HepG2 (cell line): ENCODE results near the gene RPTOR. TPM values are rescaled to one million over a fixed set of nuclear protein-coding genes. Genes with fewer than 3 reads are reported as not detected.

Experiments used
- CCDC6 ChIP-seq: sonication (generic); formaldehyde crosslinking; IDR thresholded peaks from 2 replicates; pipeline ENCODE4 v1.8.1; 2022; ENCODE audit warnings: mild to moderate bottlenecking, missing genetic modification reagents, moderate library complexity
- GATA4 ChIP-seq: sonication (generic); IDR thresholded peaks from 2 replicates; pipeline ENCODE4 v1.6.1; 2016; ENCODE audit warnings: antibody characterized with exemption, low read depth, borderline replicate concordance
- GATAD2A ChIP-seq: IDR thresholded peaks from 2 replicates; pipeline ENCODE4 v1.6.1; 2016
- GZF1 ChIP-seq: sonication (generic); formaldehyde crosslinking; IDR thresholded peaks from 2 replicates; pipeline ENCODE4 v1.5.1; 2020; ENCODE audit warnings: mild to moderate bottlenecking, missing genetic modification reagents
- KDM2A ChIP-seq: sonication (generic); formaldehyde crosslinking; IDR thresholded peaks from 2 replicates; pipeline ENCODE4 v1.4.0; 2020; ENCODE audit warnings: low read depth, missing genetic modification reagents, borderline replicate concordance
- MYNN ChIP-seq: sonication (generic); formaldehyde crosslinking; IDR thresholded peaks from 2 replicates; pipeline ENCODE4 v1.4.0; 2020; ENCODE audit warnings: mild to moderate bottlenecking, low read depth, missing genetic modification reagents
- PAF1 ChIP-seq: IDR thresholded peaks from 2 replicates; pipeline ENCODE4 v1.6.1; 2016; ENCODE audit warnings: missing genetic modification reagents, missing compliant biosample characterization
- RNF2 ChIP-seq: fragments of 450-650 bp; conservative IDR thresholded peaks from 2 replicates; pipeline ENCODE4 v1.6.1; 2016; ENCODE audit warnings: low read depth
- TAF15 ChIP-seq: fragments of 200-400 bp; formaldehyde crosslinking; IDR thresholded peaks from one replicate; pipeline ENCODE4 v1.6.1; 2018; ENCODE audit warnings: mild to moderate bottlenecking, low read depth, low read length; ENCODE audit not compliant: poor library complexity, severe bottlenecking
- THAP11 ChIP-seq: IDR thresholded peaks from 2 replicates; pipeline ENCODE4 v1.6.1; 2016; ENCODE audit warnings: missing biosample characterization, missing genetic modification reagents
- ZC3H4 ChIP-seq: sonication (generic); formaldehyde crosslinking; IDR thresholded peaks from 2 replicates; pipeline ENCODE4 v1.4.0; 2020; ENCODE audit warnings: missing genetic modification reagents, borderline replicate concordance
- ZFP62 ChIP-seq: sonication (generic); formaldehyde crosslinking; IDR thresholded peaks from 2 replicates; pipeline ENCODE4 v1.4.0; 2020; ENCODE audit warnings: missing genetic modification reagents
- ZNF343 ChIP-seq: sonication (generic); formaldehyde crosslinking; IDR thresholded peaks from 2 replicates; pipeline ENCODE4 v1.4.0; 2020; ENCODE audit warnings: mild to moderate bottlenecking, missing genetic modification reagents
- ZNF549 ChIP-seq: sonication (generic); formaldehyde crosslinking; IDR thresholded peaks from 2 replicates; pipeline ENCODE4 v1.5.0; 2020; ENCODE audit warnings: missing genetic modification reagents
- ZNF746 ChIP-seq: sonication (generic); formaldehyde crosslinking; IDR thresholded peaks from 2 replicates; pipeline ENCODE4 v1.8.0; 2022; ENCODE audit warnings: mild to moderate bottlenecking, missing genetic modification reagents
- polyA plus RNA-seq, 8 experiments: library from polyadenylated mRNA; depleted of rRNA in 3 of 8; stranded (reverse) in 7 of 8; unstranded in 1 of 8; fragments of >200 nt; fragmentation: Illumina TruSeq in 4 of 8; extraction: Trizol in 4 of 8; gene quantifications; 2 replicates each; pipeline versions ENCODE4 v1.2.1 to v1.2.3, GENCODE V29; 2011 to 2016; ENCODE audit warnings: low read depth in 4 of 8, missing spikeins in 1 of 8, mixed read lengths in 1 of 8; ENCODE audit not compliant: insufficient read depth in 1 of 8
- total RNA-seq, 5 experiments: library from RNA; depleted of rRNA; stranded (reverse); fragments of >200 nt; fragmentation: Illumina TruSeq; extraction: Trizol; gene quantifications; 2 replicates each; pipeline ENCODE4 v1.2.3, GENCODE V29; 2016; ENCODE audit warnings: low read depth in 1 of 5
- TF ChIP-seq, protein P1 (sequence below), 2 experiments: IDR thresholded peaks; 2 replicates each; pipeline ENCODE4 v1.6.1; 2011 to 2012; ENCODE audit warnings: low read length in 2 of 2, borderline replicate concordance in 1 of 2, low read depth in 1 of 2, mild to moderate bottlenecking in 1 of 2, moderate library complexity in 1 of 2
- TF ChIP-seq, protein P2 (sequence below): sonication (generic); formaldehyde crosslinking; IDR thresholded peaks from 2 replicates; pipeline ENCODE4 v1.4.0; 2020; ENCODE audit warnings: missing genetic modification reagents
- TF ChIP-seq, protein P3 (sequence below): sonication (generic); formaldehyde crosslinking; IDR thresholded peaks from 2 replicates; pipeline ENCODE4 v1.4.0; 2020; ENCODE audit warnings: mild to moderate bottlenecking, low read depth, missing genetic modification reagents
- TF ChIP-seq, protein P4 (sequence below): sonication (generic); formaldehyde crosslinking; IDR thresholded peaks from 2 replicates; pipeline ENCODE4 v1.5.0; 2020; ENCODE audit warnings: mild to moderate bottlenecking, missing genetic modification reagents

The RPTOR gene
- total and polyA plus RNA-seq, 2 of the 13 experiments (the other 11 are each of a cell fraction or from before 2014, with no cell fraction given): 6.6 to 25.3 TPM

DNA sequence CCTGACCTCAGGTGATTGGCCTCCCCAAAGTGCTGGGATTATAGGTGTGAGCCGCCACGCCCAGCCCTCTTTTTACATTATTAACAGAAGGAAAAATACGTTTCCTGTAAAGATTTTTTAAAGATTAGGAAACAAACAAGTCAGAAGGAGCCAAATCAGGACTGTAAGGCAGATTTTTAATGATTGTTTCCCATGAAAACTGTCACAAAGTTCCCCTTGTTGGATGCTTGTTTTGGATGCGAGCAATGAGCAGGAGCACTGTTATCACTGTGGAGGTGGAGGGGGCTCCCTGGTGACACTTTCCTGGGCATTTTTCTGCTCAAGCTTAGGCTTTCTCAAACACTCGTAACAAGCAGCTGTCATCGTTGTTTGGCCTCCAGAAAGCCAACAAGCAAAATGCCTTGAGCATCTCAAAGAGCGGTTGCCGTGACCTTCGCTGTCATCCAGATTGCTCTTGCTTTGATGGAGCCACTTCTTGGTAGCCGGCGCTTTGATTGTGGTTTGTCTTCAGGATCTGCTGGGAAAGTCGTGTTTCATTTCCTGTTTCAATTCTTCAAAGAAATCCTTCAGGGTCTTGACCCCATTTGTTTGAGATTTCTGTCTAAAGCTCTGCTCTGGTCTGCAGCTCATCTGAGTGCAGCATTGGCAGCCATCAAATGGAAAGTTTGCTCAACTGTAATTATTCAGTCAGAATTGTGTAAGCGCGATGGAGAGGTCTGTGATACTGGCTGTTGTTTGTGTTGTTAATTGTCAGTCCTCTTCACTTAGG, 128.7 kb downstream of the RPTOR start (continued):
- TF ChIP-seq, protein P1, sequence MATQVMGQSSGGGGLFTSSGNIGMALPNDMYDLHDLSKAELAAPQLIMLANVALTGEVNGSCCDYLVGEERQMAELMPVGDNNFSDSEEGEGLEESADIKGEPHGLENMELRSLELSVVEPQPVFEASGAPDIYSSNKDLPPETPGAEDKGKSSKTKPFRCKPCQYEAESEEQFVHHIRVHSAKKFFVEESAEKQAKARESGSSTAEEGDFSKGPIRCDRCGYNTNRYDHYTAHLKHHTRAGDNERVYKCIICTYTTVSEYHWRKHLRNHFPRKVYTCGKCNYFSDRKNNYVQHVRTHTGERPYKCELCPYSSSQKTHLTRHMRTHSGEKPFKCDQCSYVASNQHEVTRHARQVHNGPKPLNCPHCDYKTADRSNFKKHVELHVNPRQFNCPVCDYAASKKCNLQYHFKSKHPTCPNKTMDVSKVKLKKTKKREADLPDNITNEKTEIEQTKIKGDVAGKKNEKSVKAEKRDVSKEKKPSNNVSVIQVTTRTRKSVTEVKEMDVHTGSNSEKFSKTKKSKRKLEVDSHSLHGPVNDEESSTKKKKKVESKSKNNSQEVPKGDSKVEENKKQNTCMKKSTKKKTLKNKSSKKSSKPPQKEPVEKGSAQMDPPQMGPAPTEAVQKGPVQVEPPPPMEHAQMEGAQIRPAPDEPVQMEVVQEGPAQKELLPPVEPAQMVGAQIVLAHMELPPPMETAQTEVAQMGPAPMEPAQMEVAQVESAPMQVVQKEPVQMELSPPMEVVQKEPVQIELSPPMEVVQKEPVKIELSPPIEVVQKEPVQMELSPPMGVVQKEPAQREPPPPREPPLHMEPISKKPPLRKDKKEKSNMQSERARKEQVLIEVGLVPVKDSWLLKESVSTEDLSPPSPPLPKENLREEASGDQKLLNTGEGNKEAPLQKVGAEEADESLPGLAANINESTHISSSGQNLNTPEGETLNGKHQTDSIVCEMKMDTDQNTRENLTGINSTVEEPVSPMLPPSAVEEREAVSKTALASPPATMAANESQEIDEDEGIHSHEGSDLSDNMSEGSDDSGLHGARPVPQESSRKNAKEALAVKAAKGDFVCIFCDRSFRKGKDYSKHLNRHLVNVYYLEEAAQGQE (IDR thresholded peaks at IDR 0.05; ENCODE audit: borderline replicate concordance in 1 of 2, low read depth in 1 of 2, low read length in 2 of 2): no peak
- TF ChIP-seq MYNN (CRISPR knock-in tag) (no peak), RNF2 (no peak), ZNF343 (CRISPR knock-in tag) (no peak), ZNF549 (CRISPR knock-in tag) (no peak), ZFP62 (no peak), GATA4 (peak; percentile 78; the same call in 1 of the 2 replicates), GZF1 (no peak), ZNF746 (no peak), THAP11 (CRISPR knock-in tag) (peak; percentile 57), GATAD2A (CRISPR knock-in tag) (peak; percentile 97), CCDC6 (no peak), ZC3H4 (CRISPR knock-in tag) (no peak), PAF1 (CRISPR knock-in tag) (no peak), TAF15 (no peak), KDM2A (CRISPR knock-in tag) (no peak)
- TF ChIP-seq, protein P2, sequence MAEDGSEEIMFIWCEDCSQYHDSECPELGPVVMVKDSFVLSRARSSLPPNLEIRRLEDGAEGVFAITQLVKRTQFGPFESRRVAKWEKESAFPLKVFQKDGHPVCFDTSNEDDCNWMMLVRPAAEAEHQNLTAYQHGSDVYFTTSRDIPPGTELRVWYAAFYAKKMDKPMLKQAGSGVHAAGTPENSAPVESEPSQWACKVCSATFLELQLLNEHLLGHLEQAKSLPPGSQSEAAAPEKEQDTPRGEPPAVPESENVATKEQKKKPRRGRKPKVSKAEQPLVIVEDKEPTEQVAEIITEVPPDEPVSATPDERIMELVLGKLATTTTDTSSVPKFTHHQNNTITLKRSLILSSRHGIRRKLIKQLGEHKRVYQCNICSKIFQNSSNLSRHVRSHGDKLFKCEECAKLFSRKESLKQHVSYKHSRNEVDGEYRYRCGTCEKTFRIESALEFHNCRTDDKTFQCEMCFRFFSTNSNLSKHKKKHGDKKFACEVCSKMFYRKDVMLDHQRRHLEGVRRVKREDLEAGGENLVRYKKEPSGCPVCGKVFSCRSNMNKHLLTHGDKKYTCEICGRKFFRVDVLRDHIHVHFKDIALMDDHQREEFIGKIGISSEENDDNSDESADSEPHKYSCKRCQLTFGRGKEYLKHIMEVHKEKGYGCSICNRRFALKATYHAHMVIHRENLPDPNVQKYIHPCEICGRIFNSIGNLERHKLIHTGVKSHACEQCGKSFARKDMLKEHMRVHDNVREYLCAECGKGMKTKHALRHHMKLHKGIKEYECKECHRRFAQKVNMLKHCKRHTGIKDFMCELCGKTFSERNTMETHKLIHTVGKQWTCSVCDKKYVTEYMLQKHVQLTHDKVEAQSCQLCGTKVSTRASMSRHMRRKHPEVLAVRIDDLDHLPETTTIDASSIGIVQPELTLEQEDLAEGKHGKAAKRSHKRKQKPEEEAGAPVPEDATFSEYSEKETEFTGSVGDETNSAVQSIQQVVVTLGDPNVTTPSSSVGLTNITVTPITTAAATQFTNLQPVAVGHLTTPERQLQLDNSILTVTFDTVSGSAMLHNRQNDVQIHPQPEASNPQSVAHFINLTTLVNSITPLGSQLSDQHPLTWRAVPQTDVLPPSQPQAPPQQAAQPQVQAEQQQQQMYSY (CRISPR knock-in tag): no peak; the same call in 1 of the 2 replicates
- TF ChIP-seq, protein P3, sequence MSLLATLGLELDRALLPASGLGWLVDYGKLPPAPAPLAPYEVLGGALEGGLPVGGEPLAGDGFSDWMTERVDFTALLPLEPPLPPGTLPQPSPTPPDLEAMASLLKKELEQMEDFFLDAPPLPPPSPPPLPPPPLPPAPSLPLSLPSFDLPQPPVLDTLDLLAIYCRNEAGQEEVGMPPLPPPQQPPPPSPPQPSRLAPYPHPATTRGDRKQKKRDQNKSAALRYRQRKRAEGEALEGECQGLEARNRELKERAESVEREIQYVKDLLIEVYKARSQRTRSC (CRISPR knock-in tag): no peak
- TF ChIP-seq, protein P4, sequence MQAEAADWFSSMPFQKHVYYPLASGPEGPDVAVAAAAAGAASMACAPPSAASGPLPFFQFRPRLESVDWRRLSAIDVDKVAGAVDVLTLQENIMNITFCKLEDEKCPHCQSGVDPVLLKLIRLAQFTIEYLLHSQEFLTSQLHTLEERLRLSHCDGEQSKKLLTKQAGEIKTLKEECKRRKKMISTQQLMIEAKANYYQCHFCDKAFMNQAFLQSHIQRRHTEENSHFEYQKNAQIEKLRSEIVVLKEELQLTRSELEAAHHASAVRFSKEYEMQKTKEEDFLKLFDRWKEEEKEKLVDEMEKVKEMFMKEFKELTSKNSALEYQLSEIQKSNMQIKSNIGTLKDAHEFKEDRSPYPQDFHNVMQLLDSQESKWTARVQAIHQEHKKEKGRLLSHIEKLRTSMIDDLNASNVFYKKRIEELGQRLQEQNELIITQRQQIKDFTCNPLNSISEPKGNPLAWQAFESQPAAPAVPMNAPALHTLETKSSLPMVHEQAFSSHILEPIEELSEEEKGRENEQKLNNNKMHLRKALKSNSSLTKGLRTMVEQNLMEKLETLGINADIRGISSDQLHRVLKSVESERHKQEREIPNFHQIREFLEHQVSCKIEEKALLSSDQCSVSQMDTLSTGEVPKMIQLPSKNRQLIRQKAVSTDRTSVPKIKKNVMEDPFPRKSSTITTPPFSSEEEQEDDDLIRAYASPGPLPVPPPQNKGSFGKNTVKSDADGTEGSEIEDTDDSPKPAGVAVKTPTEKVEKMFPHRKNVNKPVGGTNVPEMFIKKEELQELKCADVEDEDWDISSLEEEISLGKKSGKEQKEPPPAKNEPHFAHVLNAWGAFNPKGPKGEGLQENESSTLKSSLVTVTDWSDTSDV (CRISPR knock-in tag): no peak
